NCI-H2227 (cell line): ENCODE results near the gene FARP2.

Experiments used
- DNase-seq: peaks from one replicate; lab custom pipeline; 2025; ENCODE audit not compliant: unreplicated experiment; lab: John Stamatoyannopoulos, UW

FARP2 gene

DNA sequence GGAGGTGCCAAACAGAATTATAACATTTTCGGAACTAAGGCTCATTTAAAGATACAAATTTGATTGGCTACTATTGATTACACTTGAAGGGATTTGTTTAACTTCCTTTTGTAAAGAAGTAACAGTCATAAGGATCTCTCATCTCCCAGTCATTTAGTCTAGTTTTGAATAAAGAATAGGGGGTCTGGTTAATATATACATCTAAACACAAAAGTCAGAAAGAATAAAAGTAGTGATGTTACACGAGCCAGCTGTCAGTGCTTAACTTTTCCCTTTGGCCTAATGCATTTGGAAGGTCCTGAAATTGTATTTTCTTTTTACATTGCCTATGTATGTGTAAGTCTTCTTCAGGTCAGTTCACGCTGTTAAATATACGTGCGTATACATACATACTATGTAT lies 32.3 kb upstream of the FARP2 start:
- no peak for DNase-seq

- no peak for DNase-seq
Measured at GRCh38 chr2:241324775-241325174, 31.3 kb upstream of the FARP2 start.

DNA sequence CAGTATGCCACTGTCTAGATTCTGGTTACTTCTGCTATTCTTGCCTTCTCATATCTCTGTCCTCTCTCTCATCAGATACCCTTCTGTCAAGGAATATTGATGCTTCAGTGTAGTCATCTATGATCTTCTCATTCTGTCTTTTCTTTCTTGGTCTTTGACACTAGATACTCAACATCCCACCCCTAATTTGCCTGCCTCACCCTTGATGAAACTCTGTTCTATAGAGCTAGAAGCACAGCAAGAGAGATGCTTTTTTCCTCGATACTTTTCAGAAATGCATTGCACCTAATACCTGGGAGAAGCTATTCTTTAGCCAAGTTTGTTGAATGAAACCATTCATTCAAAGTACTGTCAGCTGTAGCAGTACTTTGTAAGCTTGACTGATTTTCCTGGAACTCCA lies 30.8 kb upstream of the FARP2 start:
- DNase-seq = no peak

- DNase-seq = no peak
Measured at GRCh38 chr2:241329669-241330615, 26.1 kb upstream of the FARP2 start.

- DNase-seq = no peak
Measured at GRCh38 chr2:241330616-241330981, 25.5 kb upstream of the FARP2 start.

DNA sequence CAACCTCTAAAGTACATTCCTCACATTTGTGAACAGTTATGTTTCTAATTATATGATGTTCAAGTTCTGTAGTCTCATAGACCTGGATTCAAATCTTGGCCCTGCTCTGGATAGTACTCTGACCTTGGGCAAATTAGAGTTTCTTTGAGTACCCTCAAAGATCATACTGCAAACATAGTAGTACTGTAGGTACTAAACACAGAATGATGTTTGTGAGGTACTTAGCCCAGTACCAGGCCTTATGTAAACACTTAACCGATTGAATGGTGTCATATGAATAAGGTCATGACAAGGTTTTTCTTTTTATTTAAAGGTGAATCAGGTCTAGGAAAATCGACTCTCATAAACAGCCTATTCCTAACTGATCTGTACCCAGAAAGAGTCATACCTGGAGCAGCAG lies 21.3 kb upstream of the FARP2 start:
- no peak for DNase-seq

DNA sequence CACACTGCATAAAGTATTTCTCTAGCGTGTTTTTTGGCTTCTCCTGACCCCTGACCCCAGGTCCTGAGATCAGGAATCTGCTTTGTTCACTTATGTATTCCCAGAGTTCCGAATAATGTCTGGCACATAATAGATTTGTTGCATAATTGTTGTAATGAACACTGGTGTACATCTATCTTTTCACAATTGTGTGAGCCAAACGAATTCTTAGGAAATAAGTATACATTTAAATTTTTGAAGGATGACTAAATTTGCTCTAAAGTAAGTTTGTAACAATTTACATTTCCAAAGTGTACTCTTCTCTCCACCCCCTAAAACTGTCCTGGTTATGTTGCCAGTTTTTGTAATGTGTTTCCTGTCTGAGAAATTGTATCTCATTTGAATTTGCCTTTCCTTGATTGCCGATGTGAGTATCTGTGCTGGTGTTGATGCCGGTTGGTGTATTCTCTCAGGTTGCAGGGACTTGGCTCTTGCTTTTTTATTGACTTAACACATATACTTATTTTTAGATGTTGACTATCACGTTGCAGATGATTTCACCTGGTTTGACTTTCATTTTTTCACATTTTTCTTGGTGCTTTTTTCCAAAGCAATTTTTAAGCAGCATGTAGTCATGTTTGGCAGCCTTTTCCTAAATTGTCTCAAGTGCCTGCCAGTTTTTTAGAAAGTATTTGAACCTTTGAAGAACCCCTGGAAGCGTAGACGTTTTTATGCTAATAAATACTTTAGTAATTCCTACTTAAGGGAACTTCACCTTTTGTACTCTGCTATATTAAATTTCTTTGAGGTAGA lies 16.1 kb upstream of the FARP2 start:
- DNase-seq = no peak

DNA sequence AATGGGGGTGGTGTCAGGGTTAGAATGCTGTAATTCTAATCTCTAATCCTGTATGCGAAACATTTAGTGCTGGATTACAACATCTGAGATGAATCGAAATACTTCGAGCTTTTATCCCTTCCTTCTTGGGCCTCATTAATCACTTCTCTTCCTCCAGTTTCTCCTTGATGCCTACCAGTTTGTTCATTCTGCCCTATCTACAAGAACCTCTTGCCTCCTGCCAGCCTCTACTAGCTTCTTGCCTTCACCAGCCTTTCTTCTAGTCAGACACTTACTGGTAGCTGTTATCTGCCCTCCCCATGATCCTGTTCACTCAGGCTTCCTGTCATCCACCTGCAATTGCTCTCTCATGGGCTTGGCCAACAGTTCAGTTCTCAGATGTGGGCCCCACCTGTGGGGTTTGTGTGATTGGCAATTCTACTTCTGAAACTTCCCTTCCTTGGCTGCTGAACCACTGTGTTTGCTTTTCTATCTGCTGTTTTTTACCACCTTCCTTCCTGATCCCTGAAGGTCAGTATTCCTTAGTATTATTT lies 15.4 kb upstream of the FARP2 start:
- DNase-seq = no peak

DNA sequence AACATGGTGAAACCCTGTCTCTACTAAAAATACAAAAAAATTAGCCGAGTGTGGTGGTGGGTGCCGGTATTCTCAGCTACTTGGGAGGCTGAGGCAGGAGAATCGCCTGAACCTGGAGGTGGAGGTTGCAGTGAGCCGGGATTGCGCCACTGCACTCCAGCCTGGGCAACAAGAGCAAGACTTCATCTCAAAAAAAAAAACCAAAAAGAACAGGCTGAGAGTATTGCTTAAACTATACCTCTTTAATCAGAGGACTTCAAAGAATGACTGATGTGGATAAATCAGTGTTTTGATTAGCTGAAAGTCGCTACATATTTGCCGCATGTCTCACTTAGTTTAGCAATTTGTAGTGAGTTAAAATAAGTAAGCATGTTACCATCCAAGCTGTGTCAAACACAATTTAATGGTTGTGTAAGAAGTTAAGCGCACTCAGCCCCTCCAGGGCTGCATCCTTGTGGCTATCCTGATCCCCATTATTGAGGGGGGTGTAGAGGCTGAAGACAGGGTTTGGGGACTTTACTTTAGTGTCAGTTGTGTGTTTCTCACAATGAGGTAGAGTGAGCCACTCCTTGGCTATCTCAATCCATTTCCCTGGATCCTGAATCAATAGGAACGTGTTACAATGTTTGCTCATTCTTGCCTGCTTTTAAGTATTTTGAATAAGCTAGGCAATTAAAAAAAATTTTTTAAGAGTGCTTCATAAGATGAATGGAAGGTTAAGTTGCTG lies 11.0 kb upstream of the FARP2 start:
- DNase-seq = no peak

GRCh38 chr2:241349941-241350340 lies 6.1 kb upstream of the FARP2 start:
- no peak for DNase-seq

DNA sequence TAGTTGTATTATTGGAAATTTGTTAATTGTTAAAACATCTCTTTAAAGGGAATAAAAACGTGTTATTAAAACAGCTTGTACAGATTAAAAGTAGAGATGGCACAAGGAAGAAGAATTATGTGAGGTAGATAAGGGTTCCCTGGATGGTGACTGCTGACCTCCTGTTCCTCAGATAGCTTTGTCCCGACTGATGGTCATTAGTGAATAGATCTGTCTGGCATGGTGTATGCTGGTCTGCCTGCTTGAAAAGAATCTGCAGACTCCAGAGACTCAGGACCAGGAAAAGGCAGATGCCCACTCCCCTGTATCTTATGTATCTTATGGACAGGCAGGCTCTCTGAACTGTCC lies 5.6 kb upstream of the FARP2 start:
- no peak for DNase-seq

GRCh38 chr2:241350878-241351639 lies 5.0 kb upstream of the FARP2 start:
- DNase-seq = no peak

DNA sequence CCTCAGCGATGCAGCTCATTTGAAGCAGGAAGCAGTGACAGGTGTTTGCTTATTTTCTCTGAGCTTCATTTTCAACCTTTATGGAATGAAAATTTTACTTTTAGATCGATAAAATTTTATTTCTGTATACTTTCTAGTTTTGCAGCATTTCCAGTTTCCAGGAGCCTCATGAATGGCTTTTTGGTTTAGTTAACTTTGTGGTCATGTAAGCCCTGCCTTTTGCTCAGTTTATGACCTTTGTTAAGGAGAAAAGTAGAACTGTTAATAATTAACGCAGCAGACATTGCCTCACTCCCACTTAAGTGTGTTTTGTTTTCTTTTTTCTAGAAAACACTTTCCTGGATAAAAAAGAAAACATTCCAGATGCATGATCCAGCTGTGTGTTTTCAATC lies 4.4 kb upstream of the FARP2 start:
- no peak for DNase-seq

DNA sequence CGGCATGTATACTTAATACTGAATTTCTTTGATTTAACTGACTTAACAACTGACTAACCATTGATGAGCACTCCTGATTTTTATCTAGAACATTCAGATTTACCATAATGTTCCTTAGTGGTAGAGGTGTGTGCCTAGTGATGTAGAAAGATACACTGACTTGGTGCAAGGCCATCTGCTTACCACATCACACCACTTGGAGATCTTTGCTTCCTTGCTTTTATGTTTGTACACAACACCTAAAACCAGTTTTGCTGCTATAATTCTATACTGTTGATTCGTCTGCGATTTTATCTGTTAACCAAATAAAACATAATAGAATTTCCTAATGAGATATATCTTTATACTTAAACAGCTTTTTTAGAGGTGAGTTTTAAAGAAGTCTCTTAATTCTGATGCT lies 3.9 kb upstream of the FARP2 start:
- DNase-seq = no peak

DNA sequence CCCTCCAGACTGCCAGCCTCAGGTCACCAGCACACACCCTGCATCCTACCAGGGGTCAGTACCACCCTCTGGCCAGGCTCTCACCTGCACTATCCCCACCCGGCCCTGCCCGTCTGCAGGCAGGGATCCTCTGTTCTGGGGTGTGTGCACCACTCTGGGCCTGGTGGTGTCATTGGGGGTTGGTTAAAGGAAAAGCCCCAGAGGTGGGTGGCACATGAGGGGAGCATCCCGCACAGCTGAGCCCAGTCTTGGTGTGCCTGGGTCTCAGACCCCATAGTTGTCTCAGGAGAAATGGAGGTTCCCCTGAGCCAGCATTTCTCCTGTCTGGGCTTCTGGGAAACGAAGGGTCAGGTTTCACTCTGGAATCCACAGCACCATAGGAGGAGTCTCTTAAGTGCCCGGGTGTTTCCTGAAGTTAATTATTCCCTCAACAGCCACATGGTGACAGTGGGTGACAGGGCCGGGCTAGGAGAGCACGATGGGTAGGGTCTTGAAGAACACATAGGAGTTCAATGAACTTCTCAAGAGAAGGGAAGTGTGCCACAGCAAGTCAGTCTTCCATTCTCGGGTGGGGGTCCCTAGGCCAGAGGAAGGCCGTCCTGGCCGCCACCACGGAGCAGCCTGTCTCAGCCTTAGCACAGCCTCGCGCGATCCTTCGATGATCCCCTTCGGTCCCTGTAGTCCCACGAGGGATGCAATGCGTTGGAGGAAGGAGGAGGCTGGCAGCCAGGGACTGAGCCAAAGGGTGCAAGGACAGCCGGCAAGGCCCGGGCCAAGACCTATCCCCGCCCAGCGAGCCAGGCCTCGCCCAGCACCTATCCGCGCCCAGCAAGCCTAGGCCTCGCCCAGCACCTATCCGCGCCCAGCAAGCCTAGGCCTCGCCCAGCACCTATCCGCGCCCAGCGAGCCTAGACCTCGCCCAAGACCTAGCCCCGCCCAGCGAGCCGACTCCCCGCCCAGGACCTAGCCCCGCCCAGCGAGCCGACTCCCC lies 1.1 kb upstream of the FARP2 start:
- peak; percentile 80 for DNase-seq

- no peak for DNase-seq
Measured at GRCh38 chr2:241356871-241357260, 781 bp downstream of the FARP2 start.

DNA sequence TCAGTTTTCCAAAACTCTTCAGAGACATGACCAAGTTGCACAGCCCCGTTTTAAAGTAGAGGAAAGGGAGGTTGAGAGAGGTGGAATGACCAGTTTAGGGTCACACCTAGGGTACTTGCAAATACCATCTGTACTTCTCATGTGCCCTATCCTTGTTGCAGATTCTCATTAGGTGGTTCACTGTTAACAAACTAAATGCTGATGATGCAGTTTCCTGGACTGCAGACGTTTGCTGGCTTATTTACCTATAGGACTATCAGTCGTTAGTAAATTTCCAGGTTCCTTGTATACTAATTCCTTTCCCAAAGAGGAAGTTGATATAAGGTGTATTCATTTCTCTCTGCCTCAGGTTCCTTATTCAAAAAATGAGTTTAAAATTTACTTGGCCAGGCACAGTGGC lies 1.4 kb downstream of the FARP2 start:
- DNase-seq = peak; percentile 7

DNA sequence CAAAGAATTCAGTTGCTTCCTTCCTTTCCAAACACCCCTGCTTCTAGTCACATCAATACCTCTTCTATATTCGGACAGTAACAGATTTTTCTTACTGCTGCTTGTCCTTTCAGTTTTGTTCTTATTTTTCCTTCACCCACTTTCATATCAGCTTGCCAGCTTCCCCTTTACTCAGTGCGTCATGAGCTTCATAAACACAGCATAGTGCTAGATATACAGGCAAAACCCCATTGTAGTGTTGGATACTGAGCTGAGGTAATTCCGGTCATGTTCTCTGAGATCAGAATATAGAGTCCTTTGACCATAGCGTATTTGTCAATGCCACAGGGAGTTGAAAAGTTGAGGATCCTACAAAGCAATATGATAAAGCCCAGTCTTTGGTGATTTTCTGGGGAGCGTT lies 2.4 kb downstream of the FARP2 start:
- no peak for DNase-seq

DNA sequence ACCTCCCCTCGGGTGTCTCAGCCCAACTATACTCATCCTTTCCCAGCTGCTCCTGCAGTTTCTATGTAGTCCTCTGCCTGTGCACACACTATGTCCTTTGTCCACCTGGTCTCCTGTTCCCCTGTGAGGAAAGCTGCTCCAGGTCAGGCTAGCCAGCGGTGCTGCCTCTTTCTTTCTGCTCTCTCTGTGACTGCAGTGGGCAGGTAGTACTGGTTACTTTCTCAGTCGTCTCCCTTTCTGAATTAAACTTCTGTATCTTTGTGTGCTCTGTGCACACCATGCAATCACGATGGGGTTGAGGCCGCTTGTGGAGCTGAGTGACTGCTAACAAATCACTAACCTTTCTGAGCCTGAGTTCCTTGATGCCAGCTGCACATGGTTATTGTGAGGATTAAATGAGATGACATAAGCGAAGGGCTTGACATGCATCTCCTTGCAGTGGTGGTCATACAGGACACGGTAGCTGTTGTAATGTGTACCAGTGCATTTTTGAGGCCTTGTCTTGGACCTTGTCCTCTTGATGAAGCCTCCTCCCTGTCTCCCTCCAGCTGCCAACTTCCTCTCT lies 3.5 kb downstream of the FARP2 start:
- DNase-seq = no peak
